Neuron (in vitro differentiated cells): Measurements from ENCODE around the gene SLC7A4.
A peak's percentile ranks its signal among the peaks of the same experiment; 100 is the strongest.
"Not testable (repeated sequence)": the region's sequence is repeated elsewhere in the genome, so short reads cannot be mapped to it uniquely, and the experiment has no call there.

ENCODE experiments used
- H2AFZ ChIP-seq: one replicate; pipeline ENCODE4 v1.6.1; 2013; ENCODE audit warnings: low read depth, mild to moderate bottlenecking, inconsistent platforms, low read length, moderate library complexity
- H3K27me3 ChIP-seq: one replicate; pipeline ENCODE4 v1.6.1; 2013; ENCODE audit warnings: low read length; ENCODE audit not compliant: insufficient read depth
- H3K36me3 ChIP-seq: one replicate; pipeline ENCODE4 v1.6.1; 2013; ENCODE audit warnings: low read length; ENCODE audit not compliant: insufficient read depth
- H3K4me1 ChIP-seq: one replicate; pipeline ENCODE4 v1.6.1; 2013; ENCODE audit warnings: low read length; ENCODE audit not compliant: insufficient read depth
- H3K4me3 ChIP-seq: 2 replicates; pipeline ENCODE4 v1.5.1; 2013; ENCODE audit warnings: mild to moderate bottlenecking, low read length, moderate library complexity
- H3K9me3 ChIP-seq: one replicate; pipeline ENCODE4 v1.6.1; 2013; ENCODE audit warnings: low read length

SLC7A4 gene

GRCh38 chr22:21043860-21044535 lies 11.6 kb upstream of the SLC7A4 start:
- Histone ChIP-seq H2AFZ (no peak overlapping the region), H3K27me3 (peaks cover 3% of the 10 kb centered on the region), H3K36me3 (no peaks in the 10 kb centered on the region), H3K4me1 (peaks cover 21% of the 10 kb centered on the region), H3K4me3 (peak overlapping the region; percentile 67), H3K9me3 (no peaks in the 10 kb centered on the region)

GRCh38 chr22:21042978-21043859 lies 10.9 kb upstream of the SLC7A4 start:
- H3K4me3 ChIP-seq: no peak overlapping the region
- no peak overlapping the region for H2AFZ ChIP-seq
- no peaks in the 10 kb centered on the region for H3K9me3 ChIP-seq
- H3K36me3 ChIP-seq: no peaks in the 10 kb centered on the region
- peaks cover 21% of the 10 kb centered on the region for H3K4me1 ChIP-seq
- H3K27me3 ChIP-seq: peaks cover 5% of the 10 kb centered on the region

GRCh38 chr22:21041937-21042336 lies 9.6 kb upstream of the SLC7A4 start:
- H3K27me3 ChIP-seq: peaks cover 12% of the 10 kb centered on the region
- H3K9me3 ChIP-seq: no peaks in the 10 kb centered on the region
- H2AFZ ChIP-seq: no peak overlapping the region
- H3K4me3 ChIP-seq: no peak overlapping the region
- peaks cover 21% of the 10 kb centered on the region for H3K4me1 ChIP-seq
- H3K36me3 ChIP-seq: no peaks in the 10 kb centered on the region

- peaks cover 17% of the 10 kb centered on the region for H3K27me3 ChIP-seq
- not testable (repeated sequence) for H3K4me1 ChIP-seq, H3K4me3 ChIP-seq, H2AFZ ChIP-seq, H3K36me3 ChIP-seq, H3K9me3 ChIP-seq
These were observed 6.8 kb upstream of the SLC7A4 start for GRCh38 chr22:21039158-21039557.

GRCh38 chr22:21038405-21038804 lies 6.0 kb upstream of the SLC7A4 start:
- Histone ChIP-seq H3K4me3 (no peak overlapping the region), H3K9me3 (no peaks in the 10 kb centered on the region), H3K36me3 (no peaks in the 10 kb centered on the region)

GRCh38 chr22:21034989-21035388 lies 2.6 kb upstream of the SLC7A4 start:
- no peaks in the 10 kb centered on the region for H3K36me3 ChIP-seq
- peaks cover 9% of the 10 kb centered on the region for H3K4me1 ChIP-seq
- no peak overlapping the region for H3K4me3 ChIP-seq
- H3K27me3 ChIP-seq: peaks cover 14% of the 10 kb centered on the region
- H3K9me3 ChIP-seq: no peaks in the 10 kb centered on the region
- no peak overlapping the region for H2AFZ ChIP-seq

More at GRCh38 chr22:21038405-21038804, 6.0 kb upstream of the SLC7A4 start:
- Histone ChIP-seq H3K27me3 (peaks cover 17% of the 10 kb centered on the region), H2AFZ (no peak overlapping the region), H3K4me1 (no peaks in the 10 kb centered on the region)

- Histone ChIP-seq H3K4me1 (peaks cover 9% of the 10 kb centered on the region), H2AFZ (no peak overlapping the region), H3K9me3 (no peaks in the 10 kb centered on the region), H3K27me3 (peaks cover 14% of the 10 kb centered on the region), H3K36me3 (no peaks in the 10 kb centered on the region), H3K4me3 (no peak overlapping the region)
These were observed 1.5 kb upstream of the SLC7A4 start for GRCh38 chr22:21033895-21034294.

- H3K27me3 ChIP-seq: peaks cover 12% of the 10 kb centered on the region
These were observed 717 bp upstream of the SLC7A4 start for GRCh38 chr22:21032868-21033688.

GRCh38 chr22:21031545-21032036 lies 770 bp downstream of the SLC7A4 start:
- Histone ChIP-seq H3K9me3 (no peaks in the 10 kb centered on the region), H2AFZ (no peak overlapping the region), H3K4me1 (peaks cover 9% of the 10 kb centered on the region), H3K27me3 (peaks cover 5% of the 10 kb centered on the region), H3K36me3 (no peaks in the 10 kb centered on the region), H3K4me3 (no peak overlapping the region)

More at GRCh38 chr22:21032868-21033688, 717 bp upstream of the SLC7A4 start:
- Histone ChIP-seq H3K9me3 (no peaks in the 10 kb centered on the region), H2AFZ (no peak overlapping the region), H3K36me3 (no peaks in the 10 kb centered on the region), H3K4me1 (peaks cover 9% of the 10 kb centered on the region), H3K4me3 (no peak overlapping the region)

GRCh38 chr22:21030621-21031544 lies 1.5 kb downstream of the SLC7A4 start:
- Histone ChIP-seq H3K4me1 (peaks cover 9% of the 10 kb centered on the region), H3K9me3 (no peaks in the 10 kb centered on the region), H3K36me3 (no peaks in the 10 kb centered on the region), H3K27me3 (peaks cover 5% of the 10 kb centered on the region), H3K4me3 (no peak overlapping the region), H2AFZ (no peak overlapping the region)

GRCh38 chr22:21030032-21030431 lies 2.3 kb downstream of the SLC7A4 start:
- Histone ChIP-seq H2AFZ (no peak overlapping the region), H3K9me3 (no peaks in the 10 kb centered on the region), H3K4me3 (no peak overlapping the region), H3K4me1 (peaks cover 9% of the 10 kb centered on the region), H3K36me3 (no peaks in the 10 kb centered on the region), H3K27me3 (peaks cover under 1% of the 10 kb centered on the region)

- no peak overlapping the region for H3K4me3 ChIP-seq
- no peak overlapping the region for H2AFZ ChIP-seq
- H3K4me1 ChIP-seq: peaks cover 9% of the 10 kb centered on the region
- no peaks in the 10 kb centered on the region for H3K36me3 ChIP-seq
- H3K27me3 ChIP-seq: no peaks in the 10 kb centered on the region
- H3K9me3 ChIP-seq: no peaks in the 10 kb centered on the region
These were observed 2.8 kb downstream of the SLC7A4 start for GRCh38 chr22:21029486-21030025.
